Middle frontal gyrus (tissue), 1 donor: ENCODE results near the gene SERPINA4.
"Not testable (repeated sequence)": the region's sequence is repeated elsewhere in the genome, so short reads cannot be mapped to it uniquely, and the experiment has no call there.

ENCODE experiments used
- DNase-seq: peaks from one replicate; pipeline ENCODE4 v3.0.0-alpha.2; 2015; ENCODE audit warnings: low spot score; ENCODE audit errors: extremely low spot score

The SERPINA4 gene

DNA sequence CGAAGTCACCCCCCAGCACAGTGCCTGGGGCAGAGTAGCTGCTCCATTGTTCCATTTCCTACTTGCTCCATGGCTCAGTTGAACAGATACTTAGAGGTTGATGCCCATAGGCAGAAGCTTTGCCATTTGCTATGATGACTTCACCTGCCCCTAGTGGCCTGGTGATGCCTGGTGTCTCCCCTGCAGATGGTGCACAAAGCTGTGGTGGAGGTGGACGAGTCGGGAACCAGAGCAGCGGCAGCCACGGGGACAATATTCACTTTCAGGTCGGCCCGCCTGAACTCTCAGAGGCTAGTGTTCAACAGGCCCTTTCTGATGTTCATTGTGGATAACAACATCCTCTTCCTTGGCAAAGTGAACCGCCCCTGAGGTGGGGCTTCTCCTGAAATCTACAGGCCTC, 30.6 kb downstream of the SERPINA4 start:
- no peak for DNase-seq

DNA sequence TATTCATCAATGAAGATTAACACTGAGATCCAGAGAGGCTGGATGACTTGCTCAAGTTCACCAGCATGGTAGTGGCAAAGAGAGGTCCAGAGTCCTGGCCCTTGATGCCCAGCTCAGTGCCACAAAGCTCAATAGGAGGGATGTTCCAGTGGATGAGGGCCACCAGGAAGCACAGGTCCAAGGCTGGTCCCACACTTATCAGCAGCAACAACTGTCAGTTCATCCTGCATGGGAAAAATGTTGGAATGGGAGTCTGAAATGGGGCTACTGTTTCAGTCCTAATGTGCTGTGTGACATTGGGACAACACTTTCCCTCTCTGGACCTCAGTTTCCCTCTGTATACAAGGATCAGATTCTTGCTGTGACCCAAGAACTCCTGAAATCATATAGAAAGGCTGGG, 31.2 kb downstream of the SERPINA4 start:
- DNase-seq: no peak

DNA sequence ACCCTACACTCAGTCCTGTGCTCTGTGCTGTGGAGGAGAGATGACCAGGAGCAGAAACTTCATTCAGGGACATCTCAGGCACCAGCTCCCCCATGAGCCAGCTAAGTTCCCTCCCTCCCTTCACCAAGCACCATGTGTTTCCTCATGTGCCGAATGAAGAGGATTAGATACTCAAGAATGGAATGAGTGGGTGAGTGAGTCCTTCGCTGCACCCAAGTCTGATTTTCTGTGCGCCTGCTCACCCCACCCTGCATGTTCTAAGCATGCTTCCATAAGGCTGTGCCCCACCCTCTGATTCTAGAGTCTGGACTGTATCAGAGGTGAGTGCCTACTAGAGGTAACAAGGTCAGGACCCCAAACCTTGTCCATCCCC, 32.1 kb downstream of the SERPINA4 start:
- DNase-seq: no peak

DNA sequence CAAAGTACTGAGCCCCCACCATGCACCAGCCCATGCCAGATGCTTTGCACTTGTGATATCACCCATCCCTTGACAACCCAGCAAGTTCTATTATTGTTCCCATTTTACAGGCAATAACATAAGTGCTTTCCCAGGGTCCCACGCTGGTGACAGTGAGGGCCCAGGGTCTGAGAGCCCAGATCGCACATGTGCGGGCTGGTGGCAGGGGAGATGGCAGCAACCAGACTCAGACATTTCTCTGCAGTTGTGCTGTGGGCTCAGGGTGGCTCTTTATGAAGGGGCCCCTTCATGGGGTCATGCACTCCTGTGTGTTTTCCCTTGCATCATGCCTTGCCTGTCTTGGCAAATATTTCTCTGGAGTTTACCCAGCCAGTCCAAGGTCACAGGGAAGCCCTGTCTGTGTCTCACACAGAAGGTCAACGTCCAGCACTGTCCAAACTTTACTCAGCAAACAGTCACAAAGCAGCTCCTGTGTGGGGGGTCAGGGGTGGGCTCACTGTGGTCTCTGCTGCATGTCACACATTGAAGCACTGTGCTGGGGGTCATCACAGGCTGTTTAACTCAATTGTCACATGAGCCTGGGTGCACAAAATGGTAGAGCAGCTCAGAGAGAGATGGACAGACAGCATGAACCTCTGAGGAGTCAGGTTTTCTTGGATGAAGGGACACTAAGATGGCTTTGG, 32.6 kb downstream of the SERPINA4 start:
- no peak for DNase-seq

DNA sequence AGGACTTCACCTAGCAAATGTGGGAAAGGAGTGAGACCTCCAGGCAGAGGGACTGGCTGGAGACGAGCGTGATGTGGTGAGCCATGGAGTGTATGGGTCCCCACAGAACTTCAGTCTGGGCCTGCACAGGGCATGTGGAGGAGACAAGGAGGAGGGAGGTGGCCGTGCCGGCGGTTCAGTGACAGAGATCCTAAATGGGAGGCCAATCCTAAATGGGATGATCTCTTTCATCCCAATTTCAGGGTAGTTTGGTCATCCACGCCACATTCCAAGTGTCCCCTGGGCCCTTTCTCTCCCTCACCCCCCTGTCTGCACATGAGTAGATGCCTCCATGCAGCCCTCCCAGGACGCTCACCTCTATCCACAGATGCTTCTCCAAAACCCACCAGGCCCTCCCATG, 33.2 kb downstream of the SERPINA4 start:
- DNase-seq: no peak

DNA sequence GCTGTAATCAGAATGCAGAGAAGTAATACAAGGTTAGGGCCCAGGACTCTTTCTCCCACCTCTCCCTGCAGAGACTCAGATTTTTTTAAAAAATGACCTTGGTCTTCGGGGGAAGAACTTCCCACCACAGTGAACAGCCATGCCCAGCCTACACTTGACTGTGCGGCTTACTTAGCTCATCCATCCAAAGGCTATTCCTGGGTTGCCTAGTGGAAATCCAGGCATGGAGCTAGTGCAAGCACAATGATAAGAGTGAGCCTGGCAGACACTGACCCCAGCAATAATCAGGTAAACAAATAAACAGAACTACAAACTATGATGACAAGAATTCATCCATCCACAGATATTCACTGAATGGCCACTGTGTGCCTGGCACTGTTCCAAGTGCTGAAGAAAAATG, 34.7 kb downstream of the SERPINA4 start:
- no peak for DNase-seq

DNA sequence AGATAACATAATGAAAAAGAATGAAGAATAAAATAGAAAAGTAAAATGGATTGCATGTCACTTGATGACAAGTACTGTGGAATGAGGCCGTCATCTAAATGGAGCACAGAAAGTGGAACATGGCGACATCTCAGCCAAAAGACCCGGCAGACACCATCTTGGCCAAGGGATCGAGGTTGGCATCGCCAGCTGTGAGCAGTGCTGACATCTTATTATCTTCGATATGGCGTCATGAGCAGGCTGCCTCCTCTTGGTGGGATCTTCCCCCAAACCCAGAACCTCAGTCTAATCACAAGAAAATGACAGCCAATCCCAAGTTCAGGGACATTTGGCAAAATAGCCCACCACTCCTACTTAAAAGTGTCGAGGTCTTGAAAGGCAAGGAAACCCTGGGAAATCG, 35.1 kb downstream of the SERPINA4 start:
- DNase-seq: no peak

DNA sequence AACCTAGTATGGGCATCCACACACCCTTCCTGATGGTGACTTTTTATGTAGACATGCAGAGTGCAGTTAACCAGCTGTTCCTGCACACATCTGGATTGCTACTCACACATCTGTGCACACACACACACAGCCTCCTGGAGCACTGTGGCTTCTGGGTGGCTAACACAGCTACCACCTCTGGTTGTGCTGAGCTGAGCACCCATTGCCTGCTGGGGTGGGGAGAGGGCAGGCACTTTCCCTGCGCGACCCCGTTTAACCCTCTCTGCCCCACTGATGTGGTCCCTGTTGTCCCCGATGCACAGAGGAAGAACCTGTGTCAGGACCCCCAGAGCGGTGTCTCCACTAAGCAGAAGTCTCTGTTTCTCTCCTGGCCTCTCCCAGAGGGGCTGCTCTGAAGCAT, 36.5 kb downstream of the SERPINA4 start:
- DNase-seq: no peak

DNA sequence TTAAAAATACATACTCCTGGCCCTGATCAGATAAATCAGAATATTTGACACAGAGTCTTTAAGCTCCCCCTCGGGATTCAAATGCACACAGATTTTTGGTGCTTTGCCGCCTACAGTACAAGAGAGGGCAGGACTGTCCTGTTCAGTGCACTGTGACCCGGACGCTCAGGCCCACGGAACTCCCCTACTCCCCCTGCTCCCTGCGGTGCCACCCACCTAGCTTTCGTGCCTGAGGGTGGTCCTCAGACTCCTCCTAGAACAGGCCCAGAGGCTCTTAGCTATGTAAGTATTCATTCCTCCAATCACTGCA, 37.2 kb downstream of the SERPINA4 start:
- no peak for DNase-seq

DNA sequence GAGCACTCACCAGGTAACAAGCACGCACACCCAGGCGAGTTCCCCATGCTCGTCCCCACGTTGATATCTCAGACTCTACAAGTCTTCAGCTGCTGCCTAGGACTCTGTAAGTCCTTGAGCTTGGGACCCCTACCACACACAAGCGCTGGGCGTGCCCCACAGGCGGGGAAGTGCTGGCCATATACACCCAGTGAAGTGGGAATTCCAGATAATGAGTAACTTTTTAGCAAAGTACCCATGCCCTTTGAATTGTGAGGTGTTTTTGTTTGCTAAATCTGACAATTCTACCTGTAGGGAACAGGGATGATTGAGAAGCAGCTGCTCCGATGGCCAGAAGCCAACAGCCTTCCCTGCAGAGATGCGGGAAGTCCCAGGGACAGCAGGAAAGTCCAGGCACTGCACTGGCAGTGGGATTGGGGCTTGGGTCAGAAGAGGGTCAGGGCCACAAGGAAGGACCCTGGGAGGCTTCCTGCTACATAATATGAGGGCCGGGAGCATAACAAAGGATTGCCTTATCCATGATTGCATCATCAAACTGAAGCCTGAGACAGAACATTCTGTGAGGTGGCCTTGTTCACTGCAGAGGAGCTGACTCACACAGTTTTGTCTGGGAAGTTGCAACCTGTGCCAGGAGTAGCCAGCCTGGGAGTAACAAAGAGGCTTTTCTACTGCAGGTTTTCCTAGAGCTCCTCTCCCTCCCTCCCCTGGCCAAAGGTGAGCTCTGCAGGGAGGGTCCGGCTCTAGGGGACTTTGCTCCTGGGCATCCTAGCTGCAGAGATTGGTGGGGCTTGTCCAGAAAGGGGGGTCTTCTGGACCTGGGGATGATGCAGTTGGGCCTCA, 37.8 kb downstream of the SERPINA4 start:
- peak; percentile 47 for DNase-seq

DNA sequence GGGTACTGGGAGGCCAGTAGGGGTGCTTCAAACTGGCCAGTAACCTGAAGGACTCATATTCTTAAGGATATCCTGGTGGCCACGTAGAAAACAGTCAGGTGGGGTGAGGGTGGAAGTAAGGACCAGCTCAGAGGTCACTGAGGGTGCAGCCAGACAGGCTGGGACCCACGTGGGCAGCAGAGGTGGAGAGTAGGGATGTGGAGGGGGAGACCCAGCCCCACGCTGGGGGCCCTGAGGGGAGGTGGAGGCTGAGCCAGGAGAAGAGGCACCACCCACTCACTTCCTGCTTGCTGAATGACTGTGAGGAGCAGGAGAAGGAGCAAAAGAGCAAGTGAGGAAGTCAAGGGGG, 38.4 kb downstream of the SERPINA4 start:
- DNase-seq: no peak

DNA sequence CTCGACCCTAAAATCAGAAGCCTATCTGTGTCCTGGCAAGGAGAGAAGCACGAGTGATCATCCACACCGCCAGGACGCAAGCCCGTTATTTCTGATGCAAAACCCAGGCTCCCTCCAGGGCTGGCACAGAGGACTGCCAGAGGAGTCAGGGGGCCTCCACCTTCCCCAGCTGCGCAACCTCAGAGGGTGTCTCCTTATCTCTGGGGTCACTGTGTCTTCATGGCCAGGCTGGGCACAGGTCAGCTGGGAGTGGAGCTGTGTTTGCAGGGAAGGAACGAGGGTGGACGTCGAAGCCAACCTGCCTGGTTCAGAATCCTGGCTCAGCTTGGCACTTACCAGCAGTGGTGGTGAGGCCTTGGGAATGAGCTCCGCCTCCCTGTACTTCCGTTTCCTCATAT, 38.9 kb downstream of the SERPINA4 start:
- DNase-seq: no peak

DNA sequence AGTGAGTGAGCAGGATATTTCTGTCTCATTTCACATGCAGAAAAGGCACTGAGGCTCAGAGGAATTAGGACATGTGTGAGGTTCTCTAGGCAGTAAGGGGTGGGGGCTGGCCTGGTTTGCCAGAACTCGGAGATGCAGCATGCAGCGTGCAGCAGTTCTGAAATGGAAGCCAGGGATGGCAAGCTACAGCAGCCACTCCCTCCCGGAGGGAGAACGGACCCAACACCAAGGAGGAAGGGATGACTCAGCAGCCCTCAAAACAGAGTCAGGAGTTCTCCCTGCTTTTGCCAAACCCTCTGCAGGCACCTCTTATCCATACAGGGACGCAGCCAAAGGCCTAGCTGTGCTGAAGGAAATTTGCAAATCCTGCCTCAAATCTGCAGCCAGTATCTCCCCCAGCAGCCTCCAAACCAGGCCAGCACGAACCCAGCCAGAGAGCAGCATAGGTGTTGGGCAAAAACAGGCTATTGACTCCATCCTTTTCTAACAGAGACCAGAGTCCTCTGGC, 40.7 kb downstream of the SERPINA4 start:
- peak; percentile 50 for DNase-seq

DNA sequence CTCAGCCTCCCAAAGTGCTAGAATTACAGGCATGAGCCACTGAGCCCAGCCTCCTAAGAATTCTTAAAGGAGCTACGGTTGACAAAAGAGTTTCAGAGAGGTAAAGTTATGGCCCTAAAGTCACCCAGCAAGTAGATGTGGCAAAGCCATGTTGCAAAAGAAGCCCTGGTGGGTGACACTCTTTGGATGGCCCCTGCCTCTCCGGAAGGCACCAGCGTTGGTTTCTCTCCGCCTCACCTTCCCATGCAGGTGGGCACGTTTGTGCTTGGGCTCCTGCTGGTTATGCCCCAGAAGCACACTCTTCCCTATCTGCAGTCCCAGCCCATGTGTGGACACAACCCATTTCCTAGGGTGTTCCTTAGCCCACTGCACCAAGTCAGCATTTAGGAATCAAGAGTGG, 41.5 kb downstream of the SERPINA4 start:
- no peak for DNase-seq

DNA sequence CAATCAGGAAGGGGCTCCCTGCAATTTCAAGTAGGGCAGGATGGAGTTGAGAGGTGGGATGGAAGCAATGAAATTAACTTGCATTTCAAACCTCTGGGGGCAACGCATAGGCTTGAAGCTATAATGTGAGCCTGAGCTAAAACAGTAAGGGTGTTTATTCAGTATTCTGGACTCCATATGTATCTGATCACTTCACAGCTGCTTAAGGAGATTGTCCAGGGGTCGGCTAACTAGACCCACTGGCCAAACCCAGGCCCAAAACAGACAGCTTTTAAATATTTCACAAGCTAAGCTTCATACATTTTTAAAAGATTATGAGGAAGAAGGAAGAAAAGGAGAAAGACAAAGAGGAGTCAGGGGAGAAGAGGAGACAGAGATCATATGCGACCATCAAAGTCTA, 44.1 kb downstream of the SERPINA4 start:
- no peak for DNase-seq

DNA sequence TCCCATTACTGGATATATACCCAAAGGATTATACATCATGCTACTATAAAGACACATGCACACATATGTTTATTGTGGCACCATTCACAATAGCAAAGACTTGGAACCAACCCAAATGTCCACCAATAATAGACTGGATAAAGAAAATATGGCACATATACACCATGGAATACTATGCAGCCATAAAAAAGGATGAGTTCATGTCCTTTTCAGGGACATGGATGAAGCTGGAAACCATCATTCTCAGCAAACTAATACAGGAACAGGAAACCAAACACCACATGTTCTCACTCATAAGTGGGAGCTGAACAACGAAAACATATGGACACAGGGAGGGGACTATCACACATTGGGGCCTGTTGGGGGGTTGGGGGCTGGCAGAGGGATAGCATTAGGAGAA, 47.7 kb downstream of the SERPINA4 start:
- not testable (repeated sequence) for DNase-seq

DNA sequence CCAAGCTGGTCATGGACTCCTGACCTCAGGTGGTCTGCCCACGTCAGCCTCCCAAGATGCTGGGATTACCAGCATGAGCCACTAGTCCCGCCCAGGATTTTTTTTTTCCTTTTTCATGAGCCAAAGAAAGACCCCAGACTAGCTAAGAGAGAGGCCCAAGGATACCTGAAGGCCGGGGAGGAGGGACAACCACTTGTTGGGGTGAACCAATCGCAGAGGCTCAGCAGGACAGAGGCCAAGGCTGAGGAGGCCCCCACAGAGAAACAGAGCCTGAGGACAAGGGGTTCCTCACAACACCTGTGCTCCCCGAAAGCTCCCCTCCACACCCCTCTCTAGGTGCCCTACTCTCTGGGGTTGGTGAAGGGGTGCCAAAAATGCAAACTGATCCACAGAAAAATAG, 49.9 kb downstream of the SERPINA4 start:
- no peak for DNase-seq

DNA sequence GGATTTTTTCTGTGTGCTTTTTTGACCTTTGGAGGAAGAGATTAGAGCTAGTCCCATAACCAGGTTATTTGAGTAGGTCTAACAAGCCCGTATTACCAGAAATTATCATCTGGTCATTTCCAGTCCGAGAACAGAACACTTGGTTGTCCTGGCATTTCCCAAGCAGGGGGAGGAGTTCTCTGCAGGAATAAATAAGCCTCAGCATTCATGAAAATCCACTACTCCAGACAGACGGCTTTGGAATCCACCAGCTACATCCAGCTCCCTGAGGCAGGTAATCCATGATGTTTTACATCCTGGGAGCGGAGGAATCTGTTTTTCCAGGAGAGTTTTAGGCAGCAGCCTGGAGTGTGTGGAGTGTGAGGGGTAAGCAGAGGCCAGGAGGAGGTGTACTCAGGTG, 50.9 kb downstream of the SERPINA4 start, which contains the start of gene SERPINA3:
Gene SERPINA3, plus strand, starts transcription at position 218 of the 400 bp plus-strand sequence. CDS start 2,051 bp downstream, outside the sequence.
- DNase-seq: no peak

DNA sequence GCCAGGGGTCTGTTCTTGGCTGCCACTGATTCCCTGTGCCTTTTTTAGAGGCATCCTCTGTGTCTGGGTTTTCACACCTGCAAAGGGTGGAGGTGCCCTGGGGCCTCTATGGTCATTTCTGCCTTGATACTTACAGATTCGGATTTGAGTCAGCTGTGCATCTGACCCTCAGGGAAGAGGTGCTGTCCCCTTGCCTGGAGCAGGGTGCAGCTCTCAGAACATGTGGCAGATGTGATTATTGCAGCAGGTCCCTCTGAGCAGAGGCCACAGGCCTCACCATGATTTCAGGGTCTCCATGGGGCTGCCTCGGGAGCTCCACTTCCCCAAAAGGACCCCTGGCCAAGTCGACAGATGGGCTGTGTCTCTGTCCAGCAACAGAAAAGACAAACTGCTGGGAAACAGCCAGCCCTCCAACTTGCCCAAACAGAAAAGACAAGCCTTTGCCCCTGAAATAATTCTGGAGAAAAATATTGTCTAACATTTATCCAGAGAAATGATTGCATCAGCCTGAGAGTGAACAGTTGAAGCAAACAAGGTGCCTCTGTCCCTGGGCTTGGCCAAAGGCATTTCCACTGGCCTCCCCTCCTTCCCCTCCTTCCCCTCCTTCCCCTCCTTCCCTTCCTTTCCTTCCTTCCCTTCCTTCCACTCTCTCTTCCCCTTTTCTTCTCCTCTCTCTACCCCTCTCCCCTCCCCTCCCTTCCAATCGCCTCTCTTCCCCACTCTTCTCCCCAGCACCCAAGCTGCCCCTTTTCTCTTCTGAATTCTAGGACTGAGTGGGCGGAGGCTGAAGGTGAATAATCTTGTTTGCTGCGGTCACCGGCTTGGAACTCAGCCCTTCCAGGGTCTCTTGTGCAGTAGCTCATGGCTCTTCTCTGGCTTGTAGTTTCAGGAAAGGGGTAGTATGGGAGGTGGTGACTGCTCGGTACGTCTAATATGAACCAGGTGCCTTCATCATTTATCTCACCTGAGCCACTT, 51.6 kb downstream of the SERPINA4 start:
- no peak for DNase-seq

DNA sequence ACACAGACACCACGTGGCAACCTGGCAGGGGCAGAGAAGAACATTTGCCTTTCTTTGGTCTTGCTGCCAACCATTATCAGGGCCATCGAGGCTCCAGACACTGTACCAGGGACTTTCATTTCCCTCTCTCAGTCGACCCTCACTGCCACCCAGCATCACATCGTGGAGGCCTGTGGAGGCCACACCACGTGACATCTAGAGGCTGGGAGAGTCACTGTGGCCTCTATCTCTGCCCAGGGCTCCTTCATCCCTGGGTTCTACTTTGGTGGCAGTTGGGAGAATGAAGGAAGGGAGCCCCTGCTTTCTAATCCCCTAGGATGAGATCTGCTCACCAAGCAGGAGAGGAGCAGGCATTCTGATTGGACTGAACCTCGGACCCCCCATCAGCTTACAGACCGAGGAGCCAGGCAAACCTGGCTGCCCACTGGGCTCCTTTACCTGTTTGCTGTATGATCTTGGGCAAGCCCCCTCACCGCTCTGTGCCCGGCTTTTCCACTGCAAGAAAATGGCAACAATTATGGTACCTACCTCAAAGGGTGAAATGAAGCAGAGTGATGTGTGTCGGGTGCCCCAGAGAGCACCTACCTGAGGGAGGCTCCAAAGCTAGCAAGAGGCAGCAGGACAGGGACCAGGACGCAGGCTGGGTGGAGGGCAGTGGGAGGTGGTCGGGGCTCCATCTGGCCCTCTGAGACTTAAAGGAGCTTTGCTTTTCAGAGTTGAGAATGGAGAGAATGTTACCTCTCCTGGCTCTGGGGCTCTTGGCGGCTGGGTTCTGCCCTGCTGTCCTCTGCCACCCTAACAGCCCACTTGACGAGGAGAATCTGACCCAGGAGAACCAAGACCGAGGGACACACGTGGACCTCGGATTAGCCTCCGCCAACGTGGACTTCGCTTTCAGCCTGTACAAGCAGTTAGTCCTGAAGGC, 52.7 kb downstream of the SERPINA4 start:
- no peak for DNase-seq

DNA sequence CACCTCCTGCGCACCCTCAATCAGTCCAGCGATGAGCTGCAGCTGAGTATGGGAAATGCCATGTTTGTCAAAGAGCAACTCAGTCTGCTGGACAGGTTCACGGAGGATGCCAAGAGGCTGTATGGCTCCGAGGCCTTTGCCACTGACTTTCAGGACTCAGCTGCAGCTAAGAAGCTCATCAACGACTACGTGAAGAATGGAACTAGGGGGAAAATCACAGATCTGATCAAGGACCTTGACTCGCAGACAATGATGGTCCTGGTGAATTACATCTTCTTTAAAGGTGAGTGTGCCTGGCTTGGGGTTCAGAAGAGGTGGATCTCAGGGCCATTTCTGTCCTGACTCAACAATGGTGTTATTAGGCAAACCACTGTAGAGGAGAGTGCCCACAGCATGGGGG, 53.6 kb downstream of the SERPINA4 start:
- DNase-seq: no peak
